A673 (cell line): Measurements from ENCODE around the gene BCS1L. TPM values are rescaled to one million over a fixed set of nuclear protein-coding genes. Genes with fewer than 3 reads are reported as not detected.

Experiments used
- BruUV-seq: library from RNA; stranded (reverse); fragments of 400-500 nt; replicated peaks from 2 replicates; lab custom pipeline; 2021; lab: Mats Ljungman, UMichigan
- CTCF ChIA-PET: fragments of 300-600 bp; sonication (Branson Sonifier 250); formaldehyde crosslinking; loops from one replicate; lab custom pipeline; 2022; ENCODE audit warnings: antibody characterized with exemption; lab: Charles Lee
- POLR2A ChIA-PET: fragments of 300-600 bp; sonication (Branson Sonifier 250); formaldehyde crosslinking; loops from one replicate; lab custom pipeline; 2022; ENCODE audit warnings: antibody characterized with exemption; ENCODE audit not compliant: low non-redundant PET; lab: Charles Lee
- DNase-seq: peaks from one replicate; pipeline ENCODE4 v3.0.0-alpha.2; 2015; ENCODE audit warnings: low spot score
- H3K27ac ChIP-seq: fragments of 200-600 bp; sonication (generic); 2 replicates; pipeline ENCODE4 v1.5.1; 2016; ENCODE audit warnings: mixed run types, low read depth, mild to moderate bottlenecking, mixed read lengths, antibody characterized with exemption, low read length; ENCODE audit not compliant: poor library complexity, severe bottlenecking
- H3K27me3 ChIP-seq: fragments of 200-600 bp; sonication (generic); replicated peaks from 2 replicates; pipeline ENCODE4 v1.6.1; 2017; ENCODE audit warnings: mixed run types, low read depth, mild to moderate bottlenecking, mixed read lengths, antibody characterized with exemption, low read length; ENCODE audit not compliant: insufficient read depth, poor library complexity
- H3K36me3 ChIP-seq: fragments of 200-600 bp; sonication (generic); 2 replicates; pipeline ENCODE4 v1.6.1; 2016; ENCODE audit warnings: mixed run types, mild to moderate bottlenecking, mixed read lengths, antibody characterized with exemption, low read length; ENCODE audit not compliant: insufficient read depth, poor library complexity, severe bottlenecking
- H3K4me1 ChIP-seq: fragments of 200-600 bp; sonication (generic); 2 replicates; pipeline ENCODE4 v1.6.1; 2017; ENCODE audit warnings: mixed run types, mild to moderate bottlenecking, mixed read lengths, antibody characterized with exemption, low read length; ENCODE audit not compliant: insufficient read depth, poor library complexity, severe bottlenecking
- H3K4me3 ChIP-seq: fragments of 200-600 bp; sonication (generic); 2 replicates; pipeline ENCODE4 v1.5.1; 2016; ENCODE audit warnings: low read depth, mixed run types, mild to moderate bottlenecking, mixed read lengths, low read length; ENCODE audit not compliant: poor library complexity, severe bottlenecking
- H3K9me3 ChIP-seq: fragments of 200-600 bp; sonication (generic); 2 replicates; pipeline ENCODE4 v1.6.1; 2016; ENCODE audit warnings: mixed run types, low read depth, mild to moderate bottlenecking, mixed read lengths, antibody characterized with exemption, low read length; ENCODE audit not compliant: poor library complexity, severe bottlenecking
- CTCF ChIP-seq: fragments of 300-800, 200-600 bp; sonication (generic); conservative IDR thresholded peaks from 2 replicates; pipeline ENCODE4 v1.5.1; 2017; ENCODE audit warnings: low read depth, mild to moderate bottlenecking, antibody characterized with exemption, low read length, moderate library complexity, mixed read lengths
- EZH2 ChIP-seq: fragments of 200-600 bp; sonication (generic); IDR thresholded peaks from 2 replicates; pipeline ENCODE4 v1.6.1; 2017; ENCODE audit warnings: borderline replicate concordance, low read depth, mild to moderate bottlenecking, mixed read lengths, antibody characterized with exemption, low read length; ENCODE audit not compliant: poor library complexity, severe bottlenecking
- intact Hi-C: fragments of 100-400 bp; cut with micrococcal nuclease; formaldehyde crosslinking; loops from one replicate; pipeline ENCODE4 v1.10.0; 2022; ENCODE audit not compliant: unreplicated experiment
- total RNA-seq: library from RNA; stranded (reverse); gene quantifications from 2 replicates; pipeline ENCODE4 v1.2.3, GENCODE V29; 2021

Gene BCS1L
- total RNA-seq, 1 experiment from 2014 or later: 74.1 TPM

DNA sequence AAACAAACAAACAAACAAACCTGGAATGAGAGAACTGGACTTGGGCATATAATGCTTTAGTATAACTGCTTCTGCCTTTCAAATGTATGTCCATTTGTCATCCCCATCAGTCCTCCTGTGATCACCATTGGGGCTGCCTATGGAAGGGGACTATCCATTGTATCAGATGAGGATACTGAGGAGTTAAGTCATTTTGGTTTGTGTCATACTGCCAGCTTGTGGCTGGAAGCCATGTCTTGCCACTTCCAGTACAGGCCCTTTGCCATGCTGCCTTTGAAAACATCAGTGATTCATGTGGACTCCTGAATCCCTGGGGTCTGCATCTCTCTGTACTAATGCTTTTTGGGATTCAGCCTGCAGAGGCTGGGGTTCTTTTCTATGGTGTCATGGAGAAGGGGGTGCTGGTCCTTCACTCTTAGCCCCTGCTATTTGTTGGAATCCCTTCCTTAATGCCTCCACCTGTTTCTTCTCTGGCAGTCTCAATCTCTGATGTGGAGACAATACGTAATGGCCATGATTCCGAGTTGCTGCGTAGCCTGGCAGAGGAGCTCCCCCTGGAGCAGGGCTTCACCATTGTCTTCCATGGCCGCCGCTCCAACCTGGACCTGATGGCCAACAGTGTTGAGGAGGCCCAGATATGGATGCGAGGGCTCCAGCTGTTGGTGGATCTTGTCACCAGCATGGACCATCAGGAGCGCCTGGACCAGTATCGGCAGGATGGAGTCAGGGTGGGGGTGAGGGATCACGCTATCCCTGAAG lies 41.2 kb upstream of the BCS1L start:
- Histone ChIP-seq H3K27me3 (no peaks in the 10 kb centered on the region), H3K4me1 (peaks cover 9% of the 10 kb centered on the region), H3K36me3 (no peaks in the 10 kb centered on the region), H3K4me3 (no peak overlapping the region), H3K27ac (no peak overlapping the region), H3K9me3 (no peaks in the 10 kb centered on the region)
- POLR2A ChIA-PET: no interaction called here
- CTCF ChIA-PET: no interaction called here
- no peak for TF ChIP-seq EZH2
- 0 out of 2 replicates have a peak, but pooled peaks have one; percentile 33 for TF ChIP-seq CTCF
- intact Hi-C loops: no loop called here
- no TSS peak for BruUV-seq
- DNase-seq: peak; percentile 45

DNA sequence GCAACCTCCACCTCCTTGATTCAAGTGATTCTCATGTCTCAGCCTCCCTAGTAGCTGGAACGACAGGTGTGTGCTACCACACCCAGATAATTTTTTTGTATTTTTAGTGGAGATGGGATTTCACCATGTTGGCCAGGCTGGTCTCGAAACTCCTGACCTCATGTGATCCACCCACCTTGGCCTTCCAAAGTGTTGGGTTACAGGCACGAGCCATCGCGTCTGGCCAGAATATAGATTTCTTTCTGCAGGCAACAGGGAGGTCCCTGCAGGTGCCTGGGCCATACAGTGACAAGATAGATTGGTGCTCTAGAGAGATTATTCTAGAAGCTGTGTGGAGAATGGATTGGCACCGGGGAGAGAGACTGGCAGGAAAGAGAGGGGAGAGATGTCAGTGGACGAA lies 38.5 kb upstream of the BCS1L start:
- no peaks in the 10 kb centered on the region for H3K27me3 ChIP-seq
- no peaks in the 10 kb centered on the region for H3K36me3 ChIP-seq
- intact Hi-C loops: no loop called here
- no peaks in the 10 kb centered on the region for H3K9me3 ChIP-seq
- CTCF ChIA-PET: no interaction called here
- H3K27ac ChIP-seq: no peak overlapping the region
- H3K4me1 ChIP-seq: peaks cover 9% of the 10 kb centered on the region
- no peak overlapping the region for H3K4me3 ChIP-seq
- DNase-seq: no peak
- TF ChIP-seq EZH2 (no peak), CTCF (no peak)
- no TSS peak for BruUV-seq
- POLR2A ChIA-PET: no interaction called here

- Histone ChIP-seq H3K9me3 (no peaks in the 10 kb centered on the region), H3K4me3 (no peak overlapping the region), H3K36me3 (no peaks in the 10 kb centered on the region), H3K27me3 (no peaks in the 10 kb centered on the region), H3K27ac (no peak overlapping the region), H3K4me1 (peaks cover 9% of the 10 kb centered on the region)
- peak; percentile 31 for DNase-seq
- TF ChIP-seq EZH2 (no peak), CTCF (no peak)
- ChIA-PET POLR2A (no interaction called here), CTCF (interaction anchor here (0.6 kb wide), 1 partner anchor 14 kb away, joined by 8 read pairs; no protein-coding TSS in a partner anchor)
- no TSS peak for BruUV-seq
- intact Hi-C loops: no loop called here
Observed at GRCh38 chr2:218622606-218623365, 36.7 kb upstream of the BCS1L start.
